ENCODE measurements around the gene SLC39A2.
"Not testable (repeated sequence)": the region's sequence is repeated elsewhere in the genome, so short reads cannot be mapped to it uniquely, and the experiment has no call there.

The SLC39A2 gene

DNA sequence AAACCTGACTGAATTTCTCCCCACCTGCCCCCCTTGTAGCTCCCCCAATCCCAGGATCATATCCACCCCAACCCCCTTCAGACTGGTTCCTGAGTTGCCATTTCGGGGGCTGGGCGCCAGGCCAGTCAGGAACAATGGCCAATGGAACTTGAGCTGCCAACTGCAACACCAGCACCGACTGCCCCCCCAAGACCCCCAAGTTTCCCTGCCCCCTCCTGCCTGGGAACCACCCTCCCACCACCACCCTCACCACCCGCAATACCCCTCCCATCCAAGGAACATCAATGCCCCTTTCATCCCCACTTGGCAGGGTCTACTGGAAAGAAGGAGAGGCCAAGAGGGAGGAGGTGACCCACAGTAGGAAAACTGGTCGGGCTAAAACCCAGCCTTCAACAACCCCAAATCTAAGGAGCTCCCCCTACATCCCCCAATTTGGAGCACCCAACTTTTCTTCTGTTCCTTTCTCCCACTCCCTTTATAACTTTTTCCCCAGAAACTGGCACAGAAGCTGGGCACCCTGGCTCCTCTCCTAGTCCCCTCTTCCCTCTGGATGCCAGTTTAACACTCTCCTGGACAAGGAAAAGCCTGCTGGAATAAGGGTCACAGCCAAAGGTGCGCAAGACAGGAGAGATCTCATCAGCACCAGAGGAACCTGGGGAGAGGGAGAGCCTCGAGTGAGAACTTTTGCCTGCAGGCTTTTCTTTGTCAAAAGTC is 27.3 kb downstream of the SLC39A2 start:
- DNase-seq = no peak

DNA sequence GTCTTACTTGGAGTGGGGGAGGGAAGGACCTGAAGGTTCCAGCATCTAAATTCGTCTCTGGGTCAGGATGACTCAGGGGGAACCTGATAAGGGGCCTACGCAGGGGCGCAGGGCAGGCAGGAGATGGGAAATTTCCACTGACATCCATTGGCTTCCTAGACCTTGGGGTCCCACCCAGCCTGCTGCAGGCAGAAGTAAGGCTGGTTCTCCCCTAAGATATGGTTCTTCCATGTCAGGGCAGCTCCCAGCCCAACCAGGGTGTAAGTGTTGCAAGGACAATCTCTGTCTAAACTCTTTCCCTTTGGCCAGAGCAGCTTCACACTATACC is 27.9 kb downstream of the SLC39A2 start:
- no peak for DNase-seq

- no peak for DNase-seq
Observed at GRCh38 chr14:21029917-21030316, 30.8 kb downstream of the SLC39A2 start, which contains the start of gene TPPP2. Gene TPPP2 (plus strand): TSS chr14:21030217. CDS start chr14:21030582, 365 bp downstream.

DNA sequence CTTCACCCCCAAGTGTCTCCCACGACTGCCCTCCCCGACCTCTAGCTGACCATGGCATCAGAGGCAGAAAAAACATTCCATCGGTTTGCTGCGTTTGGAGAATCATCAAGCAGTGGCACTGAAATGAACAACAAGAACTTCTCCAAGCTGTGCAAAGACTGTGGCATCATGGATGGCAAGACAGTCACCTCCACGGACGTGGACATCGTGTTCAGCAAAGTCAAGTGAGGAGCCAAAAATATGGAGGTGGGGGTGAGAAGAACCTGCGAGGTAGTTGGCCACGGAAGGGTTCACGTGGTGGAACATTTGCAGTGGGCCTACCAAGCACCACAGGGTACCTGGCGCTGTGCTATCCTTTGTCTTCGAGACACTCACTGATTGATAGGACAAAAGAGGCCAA is 31.4 kb downstream of the SLC39A2 start:
- no peak for DNase-seq

DNA sequence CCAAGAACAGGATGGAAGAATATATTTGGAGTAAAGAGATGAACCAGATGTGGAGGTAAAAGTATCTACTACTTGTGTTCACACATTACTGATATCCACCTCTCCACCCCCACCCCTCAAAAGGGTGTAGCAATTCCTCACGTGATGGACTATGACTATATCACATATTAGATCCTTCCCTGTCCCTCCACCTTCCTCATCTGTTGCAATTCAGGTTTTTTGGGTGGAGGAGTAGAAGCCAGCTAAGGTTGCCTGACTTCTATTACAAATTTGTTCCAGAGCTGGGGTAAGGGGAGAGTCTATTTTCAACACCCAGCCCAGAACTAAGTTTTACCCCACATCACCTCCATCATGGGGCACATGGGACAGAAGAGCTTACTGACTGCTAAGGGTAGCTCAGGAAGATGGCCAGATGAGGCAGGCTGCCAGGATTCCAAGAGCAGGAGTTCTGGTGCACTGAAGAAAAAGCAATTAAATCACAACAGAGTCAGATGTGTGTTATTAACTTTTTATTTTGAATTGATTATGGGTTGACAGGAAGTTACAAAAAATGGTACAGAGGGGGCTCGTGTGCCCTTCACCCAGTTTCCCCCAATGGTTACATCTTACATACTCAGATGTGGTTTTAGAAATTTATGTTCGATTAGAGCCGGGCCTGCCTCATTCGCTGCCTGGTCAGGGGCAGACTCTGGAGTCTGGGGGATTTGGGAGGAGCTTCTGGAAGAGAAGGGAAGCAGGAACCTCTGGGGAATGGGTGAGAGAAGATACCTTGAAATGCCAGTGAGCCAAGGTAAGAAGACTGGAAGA is 33.4 kb downstream of the SLC39A2 start:
- no peak for DNase-seq

DNA sequence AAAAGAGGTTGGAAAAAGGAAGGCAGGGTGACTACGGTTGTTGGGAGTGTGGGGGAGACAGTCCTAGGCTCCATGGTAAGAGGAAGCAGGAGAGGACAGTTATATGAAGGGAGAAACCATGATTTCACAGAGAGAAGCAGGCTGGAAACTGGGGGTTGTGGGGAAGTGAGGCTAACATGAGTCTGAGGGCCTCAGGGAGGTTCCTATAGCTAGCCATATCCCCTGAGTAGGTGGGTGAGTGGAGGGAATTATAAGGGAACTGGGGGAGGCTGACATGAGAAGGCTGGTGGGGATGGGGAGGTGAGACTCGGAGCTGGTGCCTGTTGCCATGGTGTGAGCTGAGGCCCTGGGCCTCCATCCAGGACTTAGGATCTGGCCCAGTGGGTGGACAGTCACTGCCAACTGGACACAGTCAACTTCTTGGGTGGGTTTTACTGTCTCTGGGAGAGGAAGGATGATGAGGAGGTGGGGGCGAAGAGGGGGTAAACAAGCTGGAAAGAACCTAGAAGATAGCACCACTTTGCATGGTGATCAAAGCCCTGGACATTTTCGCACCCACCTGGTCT is 34.1 kb downstream of the SLC39A2 start:
- no peak for DNase-seq

- DNase-seq = no peak
Observed at GRCh38 chr14:21034707-21035106, 35.6 kb downstream of the SLC39A2 start, which contains the start of gene RNASE13. Gene RNASE13 (minus strand): TSS chr14:21034807. CDS start chr14:21034288, 519 bp downstream.

DNA sequence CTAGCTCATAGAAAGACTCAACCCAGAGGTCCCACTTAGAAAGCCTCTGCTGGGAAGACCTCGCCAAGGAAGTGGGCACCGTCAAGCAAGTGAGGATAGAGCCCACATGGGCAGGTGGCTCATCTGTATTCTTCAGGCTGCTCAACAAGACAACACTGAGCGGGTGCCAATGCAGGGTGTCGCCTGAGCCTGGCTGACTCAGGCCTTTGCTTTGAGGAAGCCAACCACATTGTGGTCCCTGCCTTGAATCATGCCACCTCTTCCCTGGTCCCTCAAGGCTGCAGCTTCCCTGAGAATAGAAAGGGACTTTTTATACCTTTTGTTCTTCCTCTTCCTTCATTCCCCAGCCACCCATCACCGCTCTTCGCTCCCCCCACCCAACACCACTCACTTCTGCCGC is 37.7 kb downstream of the SLC39A2 start:
- no peak for DNase-seq

DNA sequence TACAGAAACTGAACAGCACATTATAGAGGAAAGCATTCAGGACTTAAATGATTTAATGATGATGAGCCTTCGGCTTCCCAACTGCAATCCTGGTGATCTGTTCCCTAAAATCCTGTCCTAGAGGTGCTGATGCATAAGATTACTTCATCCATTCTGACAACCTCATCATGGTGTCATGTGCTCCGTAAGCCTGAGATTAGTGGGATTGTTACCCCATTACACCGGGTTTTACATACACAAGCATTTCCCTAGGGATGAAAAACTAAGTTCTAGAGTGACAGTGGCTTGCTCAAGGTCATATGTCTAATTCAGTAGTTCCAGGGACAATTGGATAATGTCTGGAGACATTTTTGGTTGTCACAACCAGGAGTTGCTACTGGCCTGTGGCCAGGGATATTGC is 38.1 kb downstream of the SLC39A2 start:
- no peak for DNase-seq

GRCh38 chr14:21038441-21039422 is 39.6 kb downstream of the SLC39A2 start:
- DNase-seq = no peak

DNA sequence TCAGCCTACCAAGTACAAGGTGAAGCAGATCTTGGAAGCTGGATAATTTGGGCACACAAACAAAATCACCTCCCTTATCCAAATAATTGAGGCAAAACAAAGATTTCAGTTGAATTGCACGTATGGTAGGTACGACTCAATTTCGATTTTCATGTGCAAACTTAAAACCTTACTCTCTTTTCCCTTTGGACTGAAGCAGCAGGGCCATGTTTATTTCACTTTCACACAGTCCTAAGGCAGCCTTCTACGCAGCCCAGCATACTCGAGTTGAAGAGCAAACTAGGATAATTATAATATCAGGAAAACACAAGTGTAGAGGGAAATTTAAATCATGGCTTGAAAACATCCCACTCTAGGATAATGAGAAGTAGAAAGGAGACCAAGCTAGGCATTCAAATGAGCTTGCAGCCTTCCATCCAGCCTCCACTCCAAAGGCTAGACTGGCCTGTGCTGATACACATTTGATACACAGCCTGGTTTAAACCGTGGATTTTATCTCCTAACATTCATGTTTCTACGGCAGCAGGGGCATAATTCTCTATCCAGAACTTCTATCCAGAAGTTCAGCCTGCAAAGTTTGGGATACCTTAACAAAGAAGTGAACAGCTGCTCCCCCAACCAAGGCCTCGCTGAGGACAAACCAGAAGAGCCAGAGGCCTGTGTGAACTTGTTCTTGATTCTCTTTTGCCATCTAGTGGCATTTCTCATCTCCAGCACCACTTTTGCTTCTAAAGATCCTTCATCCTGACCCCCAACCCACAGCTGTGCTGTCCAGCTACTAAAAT is 40.7 kb downstream of the SLC39A2 start:
- DNase-seq = no peak

- DNase-seq = no peak
Observed at GRCh38 chr14:21040370-21040925, 41.4 kb downstream of the SLC39A2 start.

GRCh38 chr14:21040941-21041340 is 41.8 kb downstream of the SLC39A2 start:
- not testable (repeated sequence) for DNase-seq

DNA sequence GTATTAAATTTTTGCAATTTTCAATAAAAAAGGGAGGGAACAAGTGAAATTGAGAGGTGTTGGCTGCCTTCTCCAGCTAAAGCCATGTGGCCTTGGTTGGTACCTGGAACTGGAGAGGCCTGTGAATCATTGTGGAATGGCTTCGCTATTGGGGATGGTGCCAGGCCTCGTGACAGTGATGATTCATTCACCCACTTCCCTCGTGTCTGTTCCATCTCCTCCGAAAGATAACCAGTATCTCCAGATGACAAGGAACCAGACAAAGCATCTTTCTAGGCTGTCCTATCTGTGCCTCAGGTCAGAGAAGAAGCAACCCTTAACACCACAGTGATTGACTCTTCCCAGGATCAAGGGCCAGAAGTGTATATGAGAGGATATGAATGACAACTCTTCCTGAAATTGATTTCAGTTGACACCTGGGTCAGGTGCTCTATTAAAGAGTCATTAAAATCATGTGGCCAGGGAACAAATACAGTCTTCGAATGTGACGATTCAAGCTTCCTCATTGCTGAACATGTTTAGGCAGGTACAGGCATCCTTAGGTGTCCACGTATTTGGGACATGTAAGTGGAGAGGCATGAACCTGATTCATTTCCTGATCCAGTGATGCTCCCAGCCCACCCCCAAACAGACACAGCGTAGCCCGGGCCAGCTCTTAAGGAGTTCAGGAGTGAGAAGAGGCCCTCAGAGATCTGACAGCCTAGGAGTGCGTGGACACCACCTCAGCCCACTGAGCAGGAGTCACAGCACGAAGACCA is 42.8 kb downstream of the SLC39A2 start, which contains the start of gene RNASE7:
RNASE7 (plus strand) TSS at position 687 of the 758 bp plus-strand sequence. CDS start 631 bp downstream, outside the sequence.
- DNase-seq = no peak

GRCh38 chr14:21042918-21043317 is 43.8 kb downstream of the SLC39A2 start:
- no peak for DNase-seq

- DNase-seq = no peak
Observed at GRCh38 chr14:21043387-21043973, 44.4 kb downstream of the SLC39A2 start.

DNA sequence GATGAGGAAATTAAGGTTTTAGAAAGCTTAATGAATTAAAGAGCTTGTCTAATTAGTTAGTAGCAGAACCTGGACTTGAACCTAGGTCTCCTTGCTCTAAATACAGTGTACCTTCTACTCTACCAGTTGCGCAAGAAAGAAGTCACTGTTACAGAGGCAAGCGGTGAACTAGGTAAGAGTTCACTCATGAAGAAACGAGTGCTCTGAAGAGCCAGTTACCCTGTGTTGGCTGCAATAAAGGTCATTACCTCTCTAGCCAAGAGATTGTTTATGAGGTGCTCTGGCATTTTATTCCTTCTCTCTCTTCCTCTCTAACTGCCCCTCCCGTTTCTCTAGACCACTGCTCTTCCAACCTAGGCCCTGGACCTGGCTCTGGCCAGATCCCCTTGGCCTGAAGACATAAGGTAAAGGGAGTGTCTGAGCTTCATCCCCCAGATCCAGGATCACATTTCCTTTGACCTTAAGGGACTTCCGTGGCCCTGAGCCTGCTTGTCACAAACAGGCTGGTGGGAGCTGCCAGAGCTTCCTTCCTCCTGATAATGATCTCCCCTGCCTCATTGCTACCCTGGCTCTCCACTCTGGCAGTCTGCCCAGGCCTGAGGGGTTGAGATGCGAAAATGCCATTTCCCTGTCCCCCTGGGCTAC is 45.0 kb downstream of the SLC39A2 start:
- no peak for DNase-seq

DNA sequence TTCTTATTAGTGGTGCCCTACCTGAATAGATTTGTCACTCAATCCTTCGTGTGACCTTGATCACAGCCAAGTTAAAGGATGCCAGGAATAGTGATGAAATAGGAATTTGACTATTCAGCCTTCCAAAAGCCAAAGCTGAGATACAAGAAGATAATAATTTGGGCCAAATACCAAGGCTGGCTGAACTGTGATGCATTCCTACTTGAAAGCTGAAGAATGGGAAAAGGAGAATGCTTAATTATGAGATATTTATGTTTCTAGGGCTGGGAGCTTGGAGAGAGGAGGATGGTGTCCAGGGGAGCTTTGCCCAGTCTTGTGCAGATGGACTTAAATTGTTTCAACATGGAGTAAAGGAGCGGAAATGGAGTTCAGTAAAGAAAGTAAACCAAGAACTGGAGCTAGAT is 48.3 kb downstream of the SLC39A2 start:
- DNase-seq = no peak

DNA sequence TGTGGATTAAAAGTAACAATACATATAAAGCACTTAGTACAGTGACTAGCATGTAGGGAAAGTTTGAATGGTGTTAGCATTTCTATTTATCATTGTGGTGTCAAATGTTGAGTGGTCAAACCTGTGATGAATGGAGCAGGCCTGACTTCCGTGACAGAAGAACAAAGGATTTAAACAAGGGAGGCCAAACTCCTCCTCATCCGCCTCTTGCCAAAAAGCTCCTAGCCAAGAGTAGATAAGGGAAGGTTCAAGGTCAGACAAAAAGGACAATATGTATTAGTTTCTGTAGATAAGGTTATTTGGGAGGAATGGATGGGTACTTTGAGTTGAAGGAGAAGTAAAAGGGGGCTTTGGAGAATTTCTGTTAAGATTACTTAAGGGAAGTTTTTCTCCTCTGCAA is 49.5 kb downstream of the SLC39A2 start:
- no peak for DNase-seq

- DNase-seq = no peak
Observed at GRCh38 chr14:21049271-21049673, 50.2 kb downstream of the SLC39A2 start.

Data from CD4-positive, alpha-beta T cell treated with Interleukin-15 for 1 hour (primary cell).